VCaP (cell line): ENCODE data around the gene ARPC4.

Experiments used
- H3K27ac ChIP-seq: fragments of 450-650 bp; 2 replicates; pipeline ENCODE4 v1.5.1; 2017
- TF ChIP-seq, protein P1 (sequence below): fragments of 450-650 bp; conservative IDR thresholded peaks from 2 replicates; pipeline ENCODE4 v1.5.1; 2017; ENCODE audit warnings: mild to moderate bottlenecking, moderate library complexity

The ARPC4 gene

GRCh38 chr3:9828801-9829755, 36.2 kb downstream of the ARPC4 start:
- H3K27ac ChIP-seq, result no peak overlapping the region
- TF ChIP-seq, protein P1, sequence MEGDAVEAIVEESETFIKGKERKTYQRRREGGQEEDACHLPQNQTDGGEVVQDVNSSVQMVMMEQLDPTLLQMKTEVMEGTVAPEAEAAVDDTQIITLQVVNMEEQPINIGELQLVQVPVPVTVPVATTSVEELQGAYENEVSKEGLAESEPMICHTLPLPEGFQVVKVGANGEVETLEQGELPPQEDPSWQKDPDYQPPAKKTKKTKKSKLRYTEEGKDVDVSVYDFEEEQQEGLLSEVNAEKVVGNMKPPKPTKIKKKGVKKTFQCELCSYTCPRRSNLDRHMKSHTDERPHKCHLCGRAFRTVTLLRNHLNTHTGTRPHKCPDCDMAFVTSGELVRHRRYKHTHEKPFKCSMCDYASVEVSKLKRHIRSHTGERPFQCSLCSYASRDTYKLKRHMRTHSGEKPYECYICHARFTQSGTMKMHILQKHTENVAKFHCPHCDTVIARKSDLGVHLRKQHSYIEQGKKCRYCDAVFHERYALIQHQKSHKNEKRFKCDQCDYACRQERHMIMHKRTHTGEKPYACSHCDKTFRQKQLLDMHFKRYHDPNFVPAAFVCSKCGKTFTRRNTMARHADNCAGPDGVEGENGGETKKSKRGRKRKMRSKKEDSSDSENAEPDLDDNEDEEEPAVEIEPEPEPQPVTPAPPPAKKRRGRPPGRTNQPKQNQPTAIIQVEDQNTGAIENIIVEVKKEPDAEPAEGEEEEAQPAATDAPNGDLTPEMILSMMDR, result no peak

GRCh38 chr3:9831253-9831652, 38.4 kb downstream of the ARPC4 start:
- H3K27ac ChIP-seq, result no peak overlapping the region
- TF ChIP-seq, protein P1, result no peak

DNA sequence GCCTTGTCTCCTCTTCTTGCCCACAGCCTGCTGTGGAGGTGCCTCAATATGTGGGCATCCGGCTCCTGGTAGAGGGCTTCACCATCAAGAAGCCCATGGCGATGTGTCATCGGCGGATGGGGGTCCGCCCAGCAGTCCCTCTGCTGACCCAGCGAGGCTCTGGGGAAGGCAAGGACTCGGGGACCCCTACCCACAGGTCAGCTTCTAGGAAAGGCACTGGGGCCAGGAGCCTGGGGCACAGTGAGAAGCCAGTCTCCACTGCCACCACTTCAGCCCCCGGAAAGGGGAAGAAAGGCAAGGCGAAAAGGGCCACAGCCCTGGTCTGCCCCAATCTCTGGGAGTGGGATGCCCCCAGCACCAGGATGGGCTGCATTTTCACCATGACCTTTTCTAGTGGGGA, 40.2 kb downstream of the ARPC4 start:
- H3K27ac ChIP-seq, result no peak overlapping the region
- TF ChIP-seq, protein P1, result no peak

DNA sequence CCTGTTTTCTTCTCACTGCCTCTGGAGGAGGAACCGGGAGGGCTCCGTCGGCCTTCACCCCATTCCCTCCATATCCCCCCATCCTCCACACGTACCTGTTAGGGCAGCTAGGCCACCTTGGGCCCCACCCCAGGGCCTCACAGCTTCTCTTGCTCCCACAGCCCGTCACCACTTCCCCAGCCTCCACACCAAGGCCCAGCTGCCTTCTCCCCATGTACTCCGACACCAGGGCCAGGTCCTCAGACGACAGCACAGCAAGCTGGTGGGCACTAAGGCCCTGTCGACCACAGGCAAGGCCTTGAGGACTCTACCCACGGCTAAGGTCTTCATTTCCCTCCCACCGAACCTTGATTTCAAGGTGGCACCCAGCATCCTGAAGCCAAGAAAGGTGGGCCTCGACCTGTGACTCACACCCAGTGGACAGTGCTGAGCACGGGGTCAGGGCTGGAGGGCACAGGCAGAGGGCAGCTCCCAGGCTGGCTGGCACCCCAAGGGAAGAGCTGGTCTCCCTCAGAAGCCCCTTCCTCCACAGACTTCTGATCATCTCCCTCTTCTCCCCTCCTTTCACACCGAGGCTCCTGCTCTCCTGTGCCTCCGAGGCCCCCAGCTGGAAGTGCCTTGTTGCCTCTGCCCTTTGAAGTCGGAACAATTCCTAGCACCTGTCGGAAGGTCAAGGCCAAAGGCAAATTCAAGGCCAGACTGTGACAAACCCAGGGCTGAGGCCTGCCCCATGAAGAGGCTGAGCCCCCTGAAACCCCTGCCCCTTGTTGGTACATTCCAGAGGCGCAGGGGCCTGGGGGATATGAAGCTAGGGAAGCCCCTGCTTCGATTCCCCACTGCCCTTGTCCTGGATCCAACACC, 41.9 kb downstream of the ARPC4 start:
- H3K27ac ChIP-seq, result no peak overlapping the region
- TF ChIP-seq, protein P1, result no peak

GRCh38 chr3:9837701-9838582, 45.1 kb downstream of the ARPC4 start:
- TF ChIP-seq, protein P1, result no peak

GRCh38 chr3:9838856-9839255, 46.0 kb downstream of the ARPC4 start:
- TF ChIP-seq, protein P1, result no peak
- no peak overlapping the region for H3K27ac ChIP-seq

More at GRCh38 chr3:9837701-9838582, 45.1 kb downstream of the ARPC4 start:
- H3K27ac ChIP-seq, result no peak overlapping the region
